HG02840 (cell line): Measurements from ENCODE around the gene P4HB.

ENCODE experiments used
- ATAC-seq: cut with Tn5 transposase; IDR thresholded peaks from one replicate; pipeline ENCODE4 v1.9.1; 2021; ENCODE audit warnings: mild to moderate bottlenecking, moderate library complexity, moderate number of reproducible peaks; ENCODE audit not compliant: unreplicated experiment, low FRiP score

Gene P4HB

DNA sequence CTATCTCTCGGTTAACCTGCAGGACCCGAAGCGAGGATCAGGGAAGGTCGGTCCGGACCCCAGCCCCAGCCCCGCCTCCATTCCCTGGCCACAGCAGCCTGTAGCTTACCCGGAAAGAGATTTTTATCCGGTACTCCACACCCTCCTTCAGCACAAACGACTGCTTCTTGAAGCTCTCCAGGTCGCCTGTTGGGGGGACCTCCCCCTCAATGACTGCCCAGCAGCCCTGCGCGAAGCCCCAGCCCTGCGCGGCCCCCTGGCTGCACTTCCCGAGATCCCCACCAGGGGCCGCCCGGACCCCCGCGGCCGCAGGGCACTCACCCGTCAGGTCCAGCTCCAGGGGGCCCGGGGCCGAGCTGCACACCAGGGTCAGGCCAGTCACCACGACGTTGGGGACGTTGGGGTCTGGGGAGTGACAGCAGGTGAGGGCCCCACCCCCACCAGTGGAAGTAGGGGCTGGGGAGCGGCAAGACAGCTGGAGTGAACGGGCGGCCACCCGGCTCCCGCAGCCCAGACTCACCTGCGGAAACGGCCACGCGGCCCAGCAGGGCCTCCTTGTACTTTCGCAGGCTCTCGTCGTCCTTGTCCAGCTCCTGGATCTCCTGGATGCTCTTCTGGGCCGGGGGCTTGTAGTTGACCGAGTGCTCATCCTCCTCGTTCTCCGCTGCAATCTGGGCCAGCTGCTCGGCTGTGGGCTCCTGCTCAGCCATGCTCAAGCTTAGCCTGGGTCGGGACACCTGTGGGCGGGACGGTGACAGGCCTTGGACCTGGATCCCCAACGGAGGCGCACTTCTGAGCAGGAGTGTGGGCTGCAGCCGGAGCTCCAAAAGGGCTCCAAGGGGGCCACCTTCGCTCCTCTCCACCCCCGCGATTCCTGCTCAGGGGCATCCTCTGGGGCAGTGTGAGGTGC lies 9.1 kb upstream of the P4HB start:
- ATAC-seq: no peak

- no peak for ATAC-seq
These were observed 8.4 kb upstream of the P4HB start for GRCh38 chr17:81868674-81869220.

DNA sequence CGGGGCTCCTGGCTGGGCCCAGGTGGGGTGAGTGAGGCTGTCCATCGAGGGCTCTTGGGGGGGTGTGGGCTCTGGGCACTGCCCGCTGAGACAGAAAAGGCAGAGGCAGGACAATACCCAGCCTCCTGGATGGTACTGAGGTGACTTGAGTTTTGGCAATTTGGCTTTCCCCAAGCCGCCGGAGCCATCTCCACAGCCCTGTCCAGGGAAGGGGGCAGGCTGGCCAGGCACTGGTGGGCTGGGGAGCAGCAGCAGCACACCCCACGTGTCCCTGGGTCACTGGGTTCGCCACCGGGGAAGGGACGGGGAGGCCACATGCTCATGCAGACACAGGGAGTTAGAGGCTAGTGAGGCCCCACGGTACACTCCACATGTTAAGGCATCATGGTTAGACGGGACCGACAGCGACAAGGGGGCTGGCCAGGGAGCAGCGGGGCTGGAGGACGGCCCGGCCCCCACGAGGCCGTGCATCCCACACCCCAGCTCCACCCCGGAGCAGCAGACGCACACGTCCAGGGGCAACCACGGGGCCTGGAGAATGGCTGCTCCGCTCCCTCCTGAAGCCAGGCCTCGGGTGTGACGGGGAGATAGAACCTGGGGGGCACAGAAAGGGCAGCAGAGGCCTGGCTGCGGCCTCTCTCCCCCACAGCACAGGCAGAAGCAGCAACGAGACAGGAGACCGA lies 7.8 kb upstream of the P4HB start:
- no peak for ATAC-seq

- ATAC-seq: no peak
These were observed 7.0 kb upstream of the P4HB start for GRCh38 chr17:81867170-81867990.

DNA sequence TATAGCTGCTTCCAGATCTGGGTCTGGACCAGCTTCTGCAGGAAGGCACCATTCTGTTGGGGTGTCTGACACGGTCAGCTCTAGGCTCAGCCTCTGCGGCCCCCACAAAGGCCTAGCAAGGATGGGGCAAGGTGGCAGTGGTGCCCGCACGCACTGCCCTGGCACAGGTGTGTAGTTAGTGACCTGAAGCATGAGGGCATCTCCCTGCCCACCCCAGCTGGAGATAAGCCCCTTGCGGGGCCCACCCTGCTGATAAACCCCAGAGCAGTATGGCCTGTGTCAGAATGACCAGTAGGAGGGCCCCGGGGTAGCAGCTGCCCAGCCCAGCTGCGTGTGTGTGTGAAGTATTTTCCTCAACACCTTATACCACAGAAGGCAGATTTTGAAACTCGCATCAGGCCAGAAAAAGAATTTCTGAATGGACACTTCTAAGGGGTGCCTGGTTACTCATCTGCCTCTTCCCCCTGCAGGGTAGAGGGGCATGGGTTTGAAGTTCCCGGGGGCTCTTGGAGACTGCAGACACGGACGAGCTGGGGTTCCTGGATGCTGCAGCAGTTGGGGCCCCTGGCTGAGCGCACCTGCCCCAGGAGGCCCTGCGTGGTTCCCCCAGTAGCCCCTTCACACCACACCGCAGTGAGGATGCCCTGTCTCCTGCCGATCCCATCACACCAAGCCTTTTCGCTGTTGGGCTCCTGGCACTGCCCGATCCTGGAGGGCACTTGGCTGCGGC lies 6.3 kb upstream of the P4HB start:
- no peak for ATAC-seq

DNA sequence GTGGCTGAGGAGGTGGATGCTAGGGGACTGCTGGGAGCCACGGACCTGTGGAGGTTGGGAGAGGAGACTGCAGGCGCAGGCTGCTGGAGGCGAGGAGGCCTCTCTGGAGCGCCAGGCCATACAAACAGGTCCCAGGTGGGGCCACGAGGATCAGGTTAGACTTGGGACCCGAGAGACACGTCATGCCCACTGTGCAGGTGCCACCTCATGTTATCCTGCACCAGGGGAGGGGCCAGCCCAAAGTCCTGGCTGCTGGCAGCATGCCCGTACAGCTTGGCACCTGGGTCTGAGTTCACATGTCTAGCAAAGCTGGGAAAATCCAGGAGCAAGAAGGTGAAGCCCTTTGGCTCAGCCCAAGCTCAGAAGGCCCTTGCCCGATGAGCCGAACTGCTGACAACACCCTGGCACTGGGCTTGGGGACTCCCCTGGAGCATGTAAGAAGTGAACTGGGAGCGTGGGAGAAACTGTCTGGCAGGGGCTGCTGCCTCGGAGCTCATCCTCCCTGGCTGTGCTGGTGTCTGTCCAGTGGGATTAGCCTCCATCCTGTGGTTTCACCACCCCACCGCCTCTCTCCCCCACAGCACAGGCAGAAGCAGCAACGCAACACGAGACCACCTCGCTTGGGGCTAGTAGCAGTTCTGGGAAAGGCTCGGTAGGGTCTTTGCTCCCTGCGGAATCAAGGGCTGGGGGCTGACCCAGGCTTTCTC lies 5.6 kb upstream of the P4HB start:
- no peak for ATAC-seq

DNA sequence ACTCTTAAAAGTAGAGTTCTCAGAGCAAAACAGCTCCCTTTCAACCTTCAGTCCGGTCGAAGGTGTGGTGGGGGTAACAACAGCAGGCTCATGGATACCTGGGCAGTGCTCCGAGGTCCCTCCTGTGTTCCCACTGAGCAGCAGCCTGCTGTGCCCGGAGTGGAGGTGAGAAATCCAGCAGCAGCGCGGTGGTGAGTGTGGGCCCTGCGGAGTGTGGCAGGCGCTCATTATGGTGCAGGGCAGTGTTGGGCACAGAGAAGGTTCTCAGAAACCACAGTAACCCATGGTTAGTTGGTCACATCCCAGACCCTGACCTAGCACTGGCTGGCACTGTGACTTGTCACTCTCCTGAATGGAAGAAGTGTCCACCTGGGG lies 5.0 kb upstream of the P4HB start:
- no peak for ATAC-seq

GRCh38 chr17:81863833-81864768 lies 3.8 kb upstream of the P4HB start:
- no peak for ATAC-seq

GRCh38 chr17:81863123-81863675 lies 2.9 kb upstream of the P4HB start:
- ATAC-seq: no peak

- peak; percentile 78 for ATAC-seq
These were observed 627 bp upstream of the P4HB start for GRCh38 chr17:81860756-81861568.

DNA sequence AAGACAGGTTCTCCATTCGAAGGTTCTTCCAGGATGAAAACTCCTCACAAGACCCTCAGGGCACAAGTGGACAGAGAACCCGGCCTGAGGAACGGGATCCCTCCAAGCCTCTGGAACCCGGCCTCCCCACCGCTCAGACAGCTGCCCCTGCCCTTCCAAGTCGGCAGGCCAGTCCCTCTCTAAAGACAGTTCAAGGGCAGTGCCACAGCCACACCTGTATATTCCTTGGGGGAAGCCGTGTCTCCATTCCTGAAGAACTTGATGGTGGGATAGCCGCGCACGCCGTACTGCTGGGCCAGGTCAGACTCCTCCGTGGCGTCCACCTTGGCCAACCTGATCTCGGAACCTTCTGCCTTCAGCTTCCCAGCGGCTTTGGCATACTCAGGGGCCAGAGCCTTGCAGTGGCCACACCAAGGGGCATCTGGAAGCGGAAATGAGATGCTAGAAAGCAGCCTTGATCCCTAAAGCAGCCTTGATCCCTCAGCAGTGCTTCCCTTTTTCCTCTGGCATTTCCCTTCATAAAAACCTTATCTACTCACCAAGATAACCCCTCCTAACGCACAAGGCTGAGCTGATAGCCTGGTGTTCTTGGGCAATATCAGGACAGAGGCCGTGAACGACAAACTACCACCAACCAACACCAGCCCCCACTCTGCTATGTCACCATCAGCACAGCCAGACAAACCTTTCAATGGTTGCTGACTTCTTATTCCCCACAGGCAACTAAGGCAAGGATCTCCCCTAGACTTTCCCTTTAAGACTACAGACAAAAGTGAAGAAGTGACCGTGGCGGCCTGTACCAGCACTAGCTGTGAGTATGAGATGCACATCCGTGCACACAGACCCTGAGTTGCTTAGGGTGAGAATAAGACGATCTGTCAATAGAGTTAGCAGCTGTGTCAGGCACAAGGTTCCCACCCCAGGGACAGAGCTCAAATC lies 1.1 kb downstream of the P4HB start:
- no peak for ATAC-seq

- no peak for ATAC-seq
These were observed 2.0 kb downstream of the P4HB start for GRCh38 chr17:81858170-81858966.

DNA sequence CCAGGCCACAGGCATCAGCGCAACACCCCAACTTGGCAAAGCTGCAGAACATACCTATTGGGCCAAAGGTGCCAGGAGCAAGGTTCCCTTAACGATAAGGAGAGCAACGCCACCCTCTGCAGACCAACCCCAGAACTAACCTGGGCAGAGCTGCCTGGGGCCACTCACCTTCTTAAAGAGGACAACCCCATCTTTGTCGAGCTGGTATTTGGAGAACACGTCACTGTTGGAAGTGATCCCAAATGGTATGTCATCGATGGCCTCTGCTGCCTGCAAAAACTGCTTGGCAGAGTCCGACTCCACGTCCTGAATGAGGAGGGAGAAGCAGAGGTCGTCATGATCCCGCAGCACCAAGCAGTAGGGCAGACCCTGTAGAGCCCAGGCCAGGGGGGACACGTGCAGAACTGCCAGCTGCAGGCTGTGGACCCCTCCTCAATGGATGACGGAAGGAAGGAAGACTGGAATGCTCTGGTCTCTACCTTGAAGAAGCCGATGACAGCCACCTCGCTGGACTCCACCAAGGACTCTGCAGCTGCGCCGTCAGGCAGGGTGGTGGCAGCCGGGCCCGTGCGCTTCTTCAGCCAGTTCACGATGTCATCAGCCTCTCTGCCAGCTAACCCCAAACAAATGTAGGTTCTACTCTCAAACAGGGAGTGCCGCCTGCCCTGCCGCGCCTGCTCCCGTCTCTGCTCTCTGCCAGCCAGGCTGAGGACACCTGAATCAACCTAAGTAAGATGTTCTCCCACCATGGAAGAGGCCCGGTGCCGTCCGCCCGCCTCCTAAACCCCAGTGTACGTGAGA lies 5.2 kb downstream of the P4HB start:
- no peak for ATAC-seq

- ATAC-seq: no peak
These were observed 8.1 kb downstream of the P4HB start for GRCh38 chr17:81852237-81852636.

GRCh38 chr17:81851423-81851822 lies 8.9 kb downstream of the P4HB start:
- ATAC-seq: no peak
